Progenitor cell of endocrine pancreas (in vitro differentiated cells): ENCODE measurements around the gene KRT77. TPM values are rescaled to one million over a fixed set of nuclear protein-coding genes. Genes with fewer than 3 reads are reported as not detected.

Experiments
- DNase-seq: peaks from one replicate; pipeline ENCODE4 v3.0.0; 2021; ENCODE audit warnings: low spot score; ENCODE audit not compliant: unreplicated experiment
- H3K27ac Mint-ChIP-seq: 2 replicates; pipeline ENCODE4 v1.8.0; 2021; ENCODE audit warnings: mild to moderate bottlenecking, moderate library complexity, mixed read lengths
- H3K27me3 Mint-ChIP-seq: 2 replicates; pipeline ENCODE4 v1.8.0; 2021; ENCODE audit warnings: mixed read lengths
- H3K36me3 Mint-ChIP-seq: 2 replicates; pipeline ENCODE4 v1.8.0; 2022; ENCODE audit warnings: mixed read lengths; ENCODE audit not compliant: insufficient read depth
- H3K4me1 Mint-ChIP-seq: 2 replicates; pipeline ENCODE4 v1.8.0; 2021; ENCODE audit warnings: low read depth, mixed read lengths
- H3K4me3 Mint-ChIP-seq: 2 replicates; pipeline ENCODE4 v1.8.0; 2021; ENCODE audit warnings: low read depth, mild to moderate bottlenecking, moderate library complexity, mixed read lengths
- H3K9me3 Mint-ChIP-seq: 2 replicates; pipeline ENCODE4 v1.8.0; 2021; ENCODE audit warnings: low read depth, mixed read lengths
- total RNA-seq: library from RNA; stranded (reverse); gene quantifications from 2 replicates; pipeline ENCODE4 v1.2.1, GENCODE V29; 2021
- TF ChIP-seq, protein P1 (sequence below): fragments of 200-600 bp; sonication (generic); IDR thresholded peaks from one replicate; pipeline ENCODE4 v1.5.0; 2021; ENCODE audit warnings: antibody characterized with exemption, mild to moderate bottlenecking; ENCODE audit not compliant: unreplicated experiment

The KRT77 gene
- total RNA-seq, 1 donor from 2014 or later = not detected

DNA sequence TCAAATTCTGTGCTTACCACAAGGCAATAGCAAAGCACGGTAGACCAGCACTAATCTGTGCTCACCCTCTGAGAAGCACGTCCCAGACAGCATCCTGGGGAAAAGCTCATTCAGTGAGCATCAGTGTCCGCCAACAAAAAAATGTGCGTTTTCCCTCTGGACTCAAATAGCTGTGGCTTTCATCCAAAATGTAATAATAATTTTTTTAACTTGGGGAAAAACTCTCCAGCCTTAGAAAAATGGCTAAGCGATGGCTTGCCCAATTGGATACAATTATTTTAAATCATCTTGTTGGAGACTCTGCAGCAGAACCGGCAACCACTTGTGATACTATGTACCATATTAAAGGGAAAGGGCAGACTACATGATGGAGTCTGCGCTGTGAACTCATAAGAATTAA is 1.1 kb upstream of the KRT77 start:
- no peak for DNase-seq
- TF ChIP-seq, protein P1, sequence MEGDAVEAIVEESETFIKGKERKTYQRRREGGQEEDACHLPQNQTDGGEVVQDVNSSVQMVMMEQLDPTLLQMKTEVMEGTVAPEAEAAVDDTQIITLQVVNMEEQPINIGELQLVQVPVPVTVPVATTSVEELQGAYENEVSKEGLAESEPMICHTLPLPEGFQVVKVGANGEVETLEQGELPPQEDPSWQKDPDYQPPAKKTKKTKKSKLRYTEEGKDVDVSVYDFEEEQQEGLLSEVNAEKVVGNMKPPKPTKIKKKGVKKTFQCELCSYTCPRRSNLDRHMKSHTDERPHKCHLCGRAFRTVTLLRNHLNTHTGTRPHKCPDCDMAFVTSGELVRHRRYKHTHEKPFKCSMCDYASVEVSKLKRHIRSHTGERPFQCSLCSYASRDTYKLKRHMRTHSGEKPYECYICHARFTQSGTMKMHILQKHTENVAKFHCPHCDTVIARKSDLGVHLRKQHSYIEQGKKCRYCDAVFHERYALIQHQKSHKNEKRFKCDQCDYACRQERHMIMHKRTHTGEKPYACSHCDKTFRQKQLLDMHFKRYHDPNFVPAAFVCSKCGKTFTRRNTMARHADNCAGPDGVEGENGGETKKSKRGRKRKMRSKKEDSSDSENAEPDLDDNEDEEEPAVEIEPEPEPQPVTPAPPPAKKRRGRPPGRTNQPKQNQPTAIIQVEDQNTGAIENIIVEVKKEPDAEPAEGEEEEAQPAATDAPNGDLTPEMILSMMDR = no peak
- no peak overlapping the region for H3K27ac Mint-ChIP-seq
- no peak overlapping the region for H3K4me3 Mint-ChIP-seq
- H3K4me1 Mint-ChIP-seq = peaks cover 2% of the 10 kb centered on the region
- peaks cover 42% of the 10 kb centered on the region for H3K27me3 Mint-ChIP-seq
- H3K36me3 Mint-ChIP-seq = no peaks in the 10 kb centered on the region
- no peaks in the 10 kb centered on the region for H3K9me3 Mint-ChIP-seq

DNA sequence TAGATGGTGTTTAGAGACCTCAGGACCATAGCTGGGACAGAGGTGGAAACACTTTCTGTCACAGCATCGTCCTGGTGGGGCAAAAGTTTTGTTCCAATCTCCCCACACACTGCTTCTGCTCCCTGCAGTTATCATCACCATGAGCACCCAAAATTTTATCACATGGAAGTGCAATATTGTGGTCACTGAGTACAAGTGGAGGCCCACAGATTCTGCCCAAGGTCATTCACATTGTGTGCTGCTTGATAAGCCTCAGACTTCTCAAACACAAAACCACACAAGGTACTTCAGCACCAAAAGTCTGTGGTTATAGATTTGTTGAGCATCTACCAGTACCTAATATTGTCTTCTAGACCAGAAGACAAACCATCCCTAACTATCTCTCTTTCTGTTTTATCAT is 554 bp upstream of the KRT77 start:
- no peak for DNase-seq
- no peak overlapping the region for H3K4me3 Mint-ChIP-seq
- H3K4me1 Mint-ChIP-seq = peaks cover 4% of the 10 kb centered on the region
- no peaks in the 10 kb centered on the region for H3K9me3 Mint-ChIP-seq
- TF ChIP-seq, protein P1 = no peak
- peaks cover 39% of the 10 kb centered on the region for H3K27me3 Mint-ChIP-seq
- H3K27ac Mint-ChIP-seq = no peak overlapping the region
- H3K36me3 Mint-ChIP-seq = no peaks in the 10 kb centered on the region

DNA sequence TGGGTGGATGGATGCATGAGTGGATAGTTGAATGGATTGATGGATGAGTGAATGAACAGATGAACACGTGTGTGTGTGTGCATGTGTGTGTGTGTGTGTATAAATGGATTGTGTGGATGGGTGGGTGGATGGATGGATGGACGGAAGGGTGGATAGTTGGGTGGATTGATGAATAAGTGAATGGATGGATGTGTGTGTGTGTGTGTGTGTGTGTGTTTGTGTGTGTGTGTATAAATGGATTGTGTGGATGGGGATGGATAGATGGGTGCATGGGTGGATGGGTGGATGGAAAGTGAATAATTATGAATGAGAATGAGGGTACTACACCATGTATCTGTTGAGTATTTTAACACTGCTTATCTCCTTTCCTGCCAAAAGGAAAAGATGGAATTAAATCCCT is 986 bp downstream of the KRT77 start:
- Mint-ChIP-seq H3K36me3 (no peaks in the 10 kb centered on the region), H3K27me3 (peaks cover 40% of the 10 kb centered on the region), H3K27ac (no peak overlapping the region), H3K9me3 (no peaks in the 10 kb centered on the region), H3K4me1 (peaks cover 10% of the 10 kb centered on the region), H3K4me3 (no peak overlapping the region)
- DNase-seq = no peak
- TF ChIP-seq, protein P1 = no peak

DNA sequence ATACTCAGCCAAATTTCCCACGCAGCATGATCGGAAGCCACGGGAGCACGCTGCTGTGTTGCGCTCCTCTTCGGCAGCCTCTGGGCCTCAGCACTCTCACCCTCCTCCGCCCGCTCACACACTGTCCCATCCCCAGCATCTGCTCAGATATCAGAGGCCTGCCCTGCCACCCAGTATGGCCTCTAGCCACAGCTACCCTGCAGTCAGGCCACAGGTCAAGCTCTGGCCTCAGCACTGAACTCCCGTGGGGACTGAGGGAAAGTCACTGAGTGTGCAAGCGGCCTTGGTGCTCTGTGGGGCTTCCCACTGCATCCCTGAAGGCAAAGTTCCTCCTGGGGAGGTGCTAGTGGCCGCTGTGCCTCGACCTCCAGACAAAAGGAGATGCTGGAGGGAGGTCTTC is 2.0 kb downstream of the KRT77 start:
- Mint-ChIP-seq H3K36me3 (no peaks in the 10 kb centered on the region), H3K27me3 (peaks cover 46% of the 10 kb centered on the region), H3K4me1 (peaks cover 10% of the 10 kb centered on the region), H3K4me3 (no peak overlapping the region), H3K27ac (no peak overlapping the region), H3K9me3 (no peaks in the 10 kb centered on the region)
- no peak for DNase-seq
- TF ChIP-seq, protein P1 = no peak

DNA sequence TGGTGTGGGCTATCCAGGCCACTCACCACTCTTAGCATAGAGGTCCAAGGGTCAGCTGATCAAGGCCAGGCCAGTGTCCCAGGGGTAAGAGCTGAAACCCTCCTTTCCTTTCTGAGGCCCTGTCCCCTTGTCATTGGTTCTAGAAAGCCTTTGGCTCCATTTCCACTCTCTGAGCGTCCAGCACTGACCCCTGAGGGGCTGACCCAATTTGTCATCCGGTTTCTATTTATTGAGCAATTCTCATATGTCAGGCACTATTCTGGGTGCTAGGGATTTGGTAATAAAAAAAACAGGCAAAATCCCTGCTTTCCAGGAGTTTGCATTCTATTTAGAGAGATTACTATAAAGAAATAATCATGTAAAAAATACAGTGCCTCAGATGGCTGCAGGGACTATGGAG is 3.4 kb downstream of the KRT77 start:
- Mint-ChIP-seq H3K9me3 (no peaks in the 10 kb centered on the region), H3K27me3 (peaks cover 48% of the 10 kb centered on the region), H3K4me1 (peaks cover 10% of the 10 kb centered on the region), H3K36me3 (no peaks in the 10 kb centered on the region), H3K4me3 (no peak overlapping the region), H3K27ac (no peak overlapping the region)
- TF ChIP-seq, protein P1 = no peak
- no peak for DNase-seq
